Activated CD8-positive, alpha-beta T cell treated with anti-CD3 and anti-CD28 coated beads for 36 hours (primary cell): ENCODE results near the gene HOXC11. TPM values are rescaled to one million over a fixed set of nuclear protein-coding genes. Genes with fewer than 3 reads are reported as not detected.

ENCODE experiments used
- ATAC-seq: fragments of 200-7000 bp; cut with Tn5 transposase; one replicate; pipeline ENCODE4 v1.10.0; 2021; ENCODE audit warnings: mild to moderate bottlenecking, moderate library complexity
- CTCF ChIA-PET: fragments of 350-600 bp; sonication (Branson Sonifier 250); formaldehyde crosslinking; loops from one replicate; lab custom pipeline; 2021; ENCODE audit warnings: antibody characterized with exemption; lab: Charles Lee
- POLR2A ChIA-PET: fragments of 350-600 bp; sonication (Branson Sonifier 250); formaldehyde crosslinking; loops from one replicate; lab custom pipeline; 2021; ENCODE audit warnings: antibody characterized with exemption; lab: Charles Lee
- DNase-seq: peaks from one replicate; pipeline ENCODE4 v3.0.0-alpha.2; 2020
- H3K27ac Mint-ChIP-seq: one replicate; pipeline ENCODE4 v1.8.0; 2021; ENCODE audit warnings: mild to moderate bottlenecking, mixed read lengths
- H3K27me3 Mint-ChIP-seq: one replicate; pipeline ENCODE4 v1.8.0; 2021; ENCODE audit warnings: mixed read lengths
- H3K36me3 Mint-ChIP-seq: one replicate; pipeline ENCODE4 v1.8.0; 2021; ENCODE audit warnings: low read depth, mixed read lengths
- H3K4me1 Mint-ChIP-seq: one replicate; pipeline ENCODE4 v1.8.0; 2021; ENCODE audit warnings: low read depth, mixed read lengths
- H3K4me3 Mint-ChIP-seq: one replicate; pipeline ENCODE4 v1.8.0; 2021; ENCODE audit warnings: mild to moderate bottlenecking, moderate library complexity, mixed read lengths
- H3K9me3 Mint-ChIP-seq: one replicate; pipeline ENCODE4 v1.8.0; 2021; ENCODE audit warnings: mixed read lengths
- CTCF ChIP-seq: fragments of 200-600 bp; IDR thresholded peaks from one replicate; pipeline ENCODE4 v1.8.0; 2022; ENCODE audit warnings: antibody characterized with exemption, mild to moderate bottlenecking
- intact Hi-C: fragments of 100-400 bp; cut with micrococcal nuclease; formaldehyde crosslinking; loops from one replicate; pipeline ENCODE4 v1.10.0; 2022
- total RNA-seq, 2 experiments: library from RNA; stranded (reverse); gene quantifications; one replicate each; pipeline ENCODE4 v1.2.3, GENCODE V29; 2021

The HOXC11 gene
- total RNA-seq, 2 experiments from 2014 or later: not detected

GRCh38 chr12:53961025-53961761 lies 11.7 kb upstream of the HOXC11 start:
- ATAC-seq (no peak), DNase-seq (no peak)
- intact Hi-C loops: no loop called here
- Mint-ChIP-seq H3K4me3 (no peak overlapping the region), H3K9me3 (no peaks in the 10 kb centered on the region), H3K27ac (no peak overlapping the region), H3K4me1 (peaks cover 30% of the 10 kb centered on the region), H3K36me3 (peaks cover 2% of the 10 kb centered on the region), H3K27me3 (peaks cover 87% of the 10 kb centered on the region)
- no peak for TF ChIP-seq CTCF
- ChIA-PET POLR2A (interaction anchor here (0.9 to 1.5 kb wide), 2 partner anchors 15 to 36 kb away, joined by 4 to 7 read pairs; no protein-coding TSS in a partner anchor), CTCF (interaction anchor here (1.0 to 2.1 kb wide), 2 partner anchors 214 to 247 kb away, joined by 3 to 7 read pairs; no protein-coding TSS in a partner anchor)

- H3K4me1 Mint-ChIP-seq: peaks cover 29% of the 10 kb centered on the region
- no peak for DNase-seq
- CTCF ChIA-PET: interaction anchor here (0.9 to 2.1 kb wide), 4 partner anchors 22 to 216 kb away, joined by 5 to 7 read pairs (median 5); partner anchors contain the start of gene HOXC10
- no peak for ATAC-seq
- no peak for TF ChIP-seq CTCF
- POLR2A ChIA-PET: interaction anchor here (0.6 to 0.8 kb wide), 2 partner anchors 11 to 168 kb away, joined by 3 read pairs; no protein-coding TSS in a partner anchor
- H3K36me3 Mint-ChIP-seq: peaks cover 2% of the 10 kb centered on the region
- peaks cover 87% of the 10 kb centered on the region for H3K27me3 Mint-ChIP-seq
- H3K4me3 Mint-ChIP-seq: no peak overlapping the region
- intact Hi-C loops: no loop called here
- no peaks in the 10 kb centered on the region for H3K9me3 Mint-ChIP-seq
- no peak overlapping the region for H3K27ac Mint-ChIP-seq
Measured at GRCh38 chr12:53963005-53963404, 9.9 kb upstream of the HOXC11 start.

GRCh38 chr12:53963434-53964314 lies 9.3 kb upstream of the HOXC11 start:
- intact Hi-C loops: no loop called here
- ATAC-seq (no peak), DNase-seq (no peak)
- H3K36me3 Mint-ChIP-seq: peaks cover 2% of the 10 kb centered on the region
- TF ChIP-seq CTCF: no peak
- POLR2A ChIA-PET: interaction anchor here (0.6 kb wide), 1 partner anchor 168 kb away, joined by 3 read pairs; no protein-coding TSS in a partner anchor
- no peak overlapping the region for H3K4me3 Mint-ChIP-seq
- CTCF ChIA-PET: interaction anchor here (0.9 to 2.1 kb wide), 5 partner anchors 21 to 217 kb away, joined by 3 to 7 read pairs (median 5); partner anchors contain the start of gene HOXC10
- no peak overlapping the region for H3K27ac Mint-ChIP-seq
- H3K9me3 Mint-ChIP-seq: no peaks in the 10 kb centered on the region
- H3K4me1 Mint-ChIP-seq: peaks cover 29% of the 10 kb centered on the region
- peaks cover 87% of the 10 kb centered on the region for H3K27me3 Mint-ChIP-seq

GRCh38 chr12:53964315-53964713 lies 8.6 kb upstream of the HOXC11 start:
- no peak for ATAC-seq
- Mint-ChIP-seq H3K36me3 (peaks cover 2% of the 10 kb centered on the region), H3K27ac (no peak overlapping the region), H3K27me3 (peaks cover 89% of the 10 kb centered on the region), H3K4me1 (peaks cover 29% of the 10 kb centered on the region), H3K4me3 (no peak overlapping the region), H3K9me3 (no peaks in the 10 kb centered on the region)
- no peak for TF ChIP-seq CTCF
- DNase-seq: no peak
- intact Hi-C loops: no loop called here
- ChIA-PET CTCF (interaction anchor here (1.1 kb wide), 1 partner anchor 21 kb away, joined by 3 read pairs; the partner anchor contains the start of gene HOXC10), POLR2A (no interaction called here)
